Measurements from ENCODE around the gene MAG. TPM values are rescaled to one million over a fixed set of nuclear protein-coding genes. Genes with fewer than 3 reads are reported as not detected.

Gene MAG
- total and polyA plus RNA-seq, 2 of the 13 experiments (the other 11 are each of a cell fraction or from before 2014, with no cell fraction given), result 0.20 to 1.3 TPM

- H3K9ac ChIP-seq (ENCODE audit: insufficient read depth, low read depth, low read length), result no peak overlapping the region
- ATAC-seq (no peak), DNase-seq (ENCODE audit: low spot score) (no peak), FAIRE-seq (no peak)
- H3K36me3 ChIP-seq (replicated peaks in 1 of 2; ENCODE audit: control insufficient read depth in 1 of 2, insufficient read depth in 2 of 2, low read length in 2 of 2), result no peaks in the 10 kb centered on the region
- no peak overlapping the region for H3K4me3 ChIP-seq (replicated peaks in 1 of 3; ENCODE audit: insufficient read depth in 1 of 3, low read depth in 2 of 3, low read length in 3 of 3)
- no peaks in the 10 kb centered on the region for H3K9me3 ChIP-seq (ENCODE audit: low read length)
- ChIA-PET POLR2A (no interaction called here), CTCF (ENCODE audit: low intra/inter-chr PET ratio, low total read pairs) (no interaction called here)
- BruUV-seq (replicated peaks), result no TSS peak
- H3K27me3 ChIP-seq (ENCODE audit: control insufficient read depth in 1 of 2, insufficient read depth in 2 of 2, low read length in 2 of 2), result peaks cover 6 to 26% of the 10 kb centered on the region in 2 experiments
- H2AFZ ChIP-seq (ENCODE audit: low read length), result no peak overlapping the region
- H3K4me1 ChIP-seq (ENCODE audit: insufficient read depth, low read length), result peaks cover 36% of the 10 kb centered on the region
- 79% methylated on average over 3 of the region's 3 CpGs for WGBS (ENCODE audit: low lambda C conversion rate)
- intact Hi-C loops (cut with micrococcal nuclease; ENCODE audit: unreplicated experiment), result no loop called here
- no peak for TF ChIP-seq ZNF207 (IDR thresholded peaks at IDR 0.05; ENCODE audit: borderline replicate concordance)
- TF ChIP-seq CSRNP2 (CRISPR knock-in tag; conservative IDR thresholded peaks at IDR 0.05; ENCODE audit: low read depth), result no peak
- TF ChIP-seq GZF1 (CRISPR knock-in tag; IDR thresholded peaks at IDR 0.05), result no peak
- TF ChIP-seq ZNF646 (CRISPR knock-in tag; IDR thresholded peaks at IDR 0.05), result peak; percentile 87; the same call in 1 of the 2 replicates
- no peak overlapping the region for H3K27ac ChIP-seq (ENCODE audit: extremely low read length, insufficient read depth, low read length)
- H3K4me2 ChIP-seq (ENCODE audit: low read depth, low read length), result no peak overlapping the region
- no peaks in the 10 kb centered on the region for H4K20me1 ChIP-seq (ENCODE audit: insufficient read depth, low read length)
- in situ Hi-C loops (cut with HindIII; ENCODE audit: extremely low pct_ligation_motif_present, low pct_unique_long_range_greater_than_20kb), result no loop called here
- H3K79me2 ChIP-seq (ENCODE audit: insufficient read depth, low read length), result no peaks in the 10 kb centered on the region
Observed at GRCh38 chr19:35297515-35297848, 5.5 kb downstream of the MAG start.
